ENCODE measurements around the gene ANAPC1. TPM values are rescaled to one million over a fixed set of nuclear protein-coding genes. Genes with fewer than 3 reads are reported as not detected.
"Not testable (repeated sequence)": the region's sequence is repeated elsewhere in the genome, so short reads cannot be mapped to it uniquely, and the experiment has no call there.

ANAPC1 gene
- total RNA-seq, 4 donors from 2014 or later = 20.5 to 61.0 (median 42.7) TPM

GRCh38 chr2:111719610-111720009 lies 164.4 kb downstream of the ANAPC1 start:
- H3K27ac ChIP-seq; intact Hi-C loops (cut with DNase I); H3K36me3 ChIP-seq; DNase-seq; H3K27me3 ChIP-seq; H3K9me3 ChIP-seq; H3K4me3 ChIP-seq: not testable (repeated sequence)
- peaks cover 0 to 16% (median 0%) of the 10 kb centered on the region in 3 donors for H3K4me1 ChIP-seq
- WGBS, 2 donors = 63% methylated on average over 3 of the region's 9 CpGs; no CpG with 5 or more reads in 1 of the 2 donors

Small RNAs within 50 kb of the gene (small RNA-seq; reads per million reads assigned to genes)
- gene MIR4771-2 (0 reads per million in 4 donors), gene RN7SL297P (0 reads per million in 4 donors)

Other genes starting within 250 kb of the ANAPC1 start
- gene MERTK, start 14.4 kb upstream of the ANAPC1 start, total RNA-seq = 10 to 100 TPM in 2 of 4 donors, 1 to 10 TPM in 2; 1.7 to 13.7 (median 7.0) TPM
- 10 to 100 TPM; 17.7 to 30.0 (median 23.6) TPM for gene TMEM87B, start 171.1 kb upstream of the ANAPC1 start, total RNA-seq